ENCODE measurements around the gene F11.
"Not testable (repeated sequence)": the region's sequence is repeated elsewhere in the genome, so short reads cannot be mapped to it uniquely, and the experiment has no call there.

Gene F11

DNA sequence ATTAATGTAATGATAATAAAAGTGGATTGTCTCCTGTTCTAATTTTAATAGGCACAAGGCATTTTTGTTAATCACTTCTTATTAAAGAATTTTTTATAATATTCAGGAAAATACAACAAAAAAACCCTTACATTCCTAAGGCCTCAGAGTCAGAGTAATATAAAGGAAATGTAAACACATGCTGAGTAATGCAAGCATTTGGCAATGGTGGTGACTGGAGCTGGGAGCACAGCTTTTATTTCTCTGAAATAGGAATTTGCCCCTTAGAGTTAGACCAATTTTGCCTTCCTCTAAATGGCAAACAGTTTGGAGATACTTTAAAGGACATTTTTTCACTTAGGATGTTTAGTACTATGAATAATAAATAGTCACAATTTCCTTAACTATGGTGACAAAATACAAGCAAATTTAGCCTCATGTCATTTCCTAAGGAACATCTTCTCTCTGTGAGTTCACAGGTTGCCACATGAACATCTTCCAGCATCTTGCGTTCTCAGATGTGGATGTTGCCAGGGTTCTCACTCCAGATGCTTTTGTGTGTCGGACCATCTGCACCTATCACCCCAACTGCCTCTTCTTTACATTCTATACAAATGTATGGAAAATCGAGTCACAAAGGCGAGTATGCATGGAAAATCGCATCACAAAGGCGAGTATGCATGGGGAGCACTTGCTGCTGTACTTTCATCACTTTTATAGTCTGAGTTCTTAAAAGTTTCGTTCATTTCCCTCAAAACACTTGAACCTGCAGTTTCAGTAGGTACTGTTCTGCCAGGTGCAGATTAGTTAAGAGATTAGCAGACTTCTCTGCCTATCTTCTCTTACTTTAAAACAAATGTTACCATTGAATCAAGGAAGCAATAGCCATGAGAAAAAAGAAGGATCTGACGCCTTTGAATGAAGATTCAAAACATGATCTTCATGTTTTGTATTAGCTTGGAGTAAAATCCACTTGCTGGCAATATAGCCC lies 15.9 kb upstream of the F11 start:
- DNase-seq = no peak

GRCh38 chr4:186250760-186251159 lies 15.2 kb upstream of the F11 start:
- DNase-seq = no peak

DNA sequence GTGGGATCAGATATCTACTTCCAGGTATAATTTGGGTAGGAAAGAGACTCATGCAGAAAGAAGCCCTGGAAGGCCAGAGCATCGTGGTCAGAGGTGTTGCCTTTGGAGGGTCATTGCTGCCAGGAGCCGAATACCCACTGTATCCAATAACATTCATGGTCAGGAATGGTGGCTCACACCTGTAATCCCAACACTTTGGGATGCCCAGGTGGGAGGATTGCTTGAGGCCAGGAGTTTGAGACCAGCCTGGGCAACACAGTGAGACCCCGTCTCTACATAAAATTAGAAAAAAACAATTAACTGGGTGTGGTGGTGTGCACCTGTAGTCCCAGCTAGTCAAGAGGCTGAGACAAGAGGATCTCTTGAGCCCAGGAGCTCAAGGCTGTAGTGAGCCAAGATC lies 10.9 kb upstream of the F11 start:
- DNase-seq = no peak

DNA sequence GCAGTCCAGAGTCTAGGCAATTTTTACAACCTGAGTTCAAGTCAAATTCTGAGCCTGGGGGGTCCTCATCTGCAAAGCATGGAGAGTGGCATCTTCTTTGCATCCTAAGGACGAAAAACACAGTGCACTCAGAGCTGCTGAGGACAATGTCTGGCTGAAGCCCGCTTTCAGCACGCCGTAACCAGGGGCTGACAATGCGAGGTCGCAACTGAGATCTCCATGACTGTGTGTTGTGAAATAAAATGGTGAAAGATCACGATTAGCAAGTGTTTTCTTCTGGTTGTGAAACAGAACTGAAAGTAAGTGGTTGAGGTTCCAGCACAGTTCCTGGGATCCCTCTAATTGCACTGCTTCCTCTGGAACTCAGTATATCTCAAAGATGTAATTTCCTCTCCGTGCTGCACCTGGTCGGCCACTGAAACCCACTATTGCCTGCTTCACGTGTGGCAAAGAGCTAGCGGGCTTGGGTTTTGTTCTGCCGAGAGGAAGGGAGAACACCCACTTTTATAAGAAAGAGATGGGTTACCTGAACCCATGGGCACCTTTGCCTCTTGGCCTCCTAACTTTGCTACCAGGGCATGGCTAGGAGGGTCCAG lies 7.7 kb upstream of the F11 start:
- DNase-seq = no peak

- DNase-seq = no peak
These were observed 5.9 kb upstream of the F11 start for GRCh38 chr4:186260117-186260503.

GRCh38 chr4:186260504-186261448 lies 5.2 kb upstream of the F11 start:
- no peak for DNase-seq

DNA sequence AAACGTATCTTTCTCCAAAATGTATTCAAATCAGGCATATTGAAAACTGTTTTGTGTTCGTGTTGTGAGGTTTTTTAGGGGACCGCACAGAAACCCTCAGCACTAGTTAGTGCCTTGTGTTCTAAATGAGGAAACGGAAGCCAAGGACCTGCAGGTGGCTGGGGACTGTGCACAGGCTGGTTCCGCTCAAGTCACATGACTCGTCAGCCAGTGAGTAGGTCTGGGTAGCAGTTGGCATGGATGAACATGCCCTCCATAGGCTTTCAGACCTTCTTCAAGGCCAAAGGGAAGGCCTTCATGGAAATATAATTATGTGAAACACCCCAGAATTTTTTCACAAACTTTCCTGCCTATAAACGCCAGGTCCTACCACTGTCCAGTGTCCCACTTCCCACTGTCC lies 1.3 kb upstream of the F11 start:
- no peak for DNase-seq

- not testable (repeated sequence) for DNase-seq
These were observed 739 bp upstream of the F11 start for GRCh38 chr4:186265250-186265649.

DNA sequence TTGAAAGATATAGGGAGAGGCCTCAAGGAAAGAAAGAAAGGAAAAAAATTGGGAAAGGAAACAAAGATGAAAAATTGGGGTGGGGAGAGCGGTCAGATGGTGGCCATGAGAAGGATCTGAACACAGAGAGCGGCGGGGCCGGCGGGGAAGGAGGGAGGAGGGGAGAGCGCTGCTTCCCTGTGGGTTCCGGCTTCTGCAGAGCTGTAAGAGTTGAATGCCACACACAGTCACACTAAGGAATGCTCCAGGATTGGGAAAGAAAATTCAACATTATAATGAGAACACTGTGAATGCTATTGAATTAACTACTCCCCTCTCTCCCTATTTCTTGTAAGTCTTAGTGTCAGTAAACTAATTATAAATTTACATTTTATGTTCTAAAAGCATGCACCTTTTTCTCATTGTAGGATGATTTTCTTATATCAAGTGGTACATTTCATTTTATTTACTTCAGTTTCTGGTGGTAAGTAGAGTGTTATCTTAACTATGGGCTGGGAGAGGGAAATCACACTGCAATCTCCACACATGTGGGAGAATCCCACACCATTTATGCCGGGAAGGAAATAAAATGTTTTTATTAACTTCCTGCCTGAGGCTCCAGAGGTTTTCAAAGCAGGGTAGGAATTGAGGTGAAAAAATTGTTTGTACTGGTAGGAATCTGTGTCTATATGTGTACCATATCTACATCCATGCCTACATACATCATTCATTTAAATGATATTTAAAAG lies 904 bp downstream of the F11 start:
- no peak for DNase-seq

DNA sequence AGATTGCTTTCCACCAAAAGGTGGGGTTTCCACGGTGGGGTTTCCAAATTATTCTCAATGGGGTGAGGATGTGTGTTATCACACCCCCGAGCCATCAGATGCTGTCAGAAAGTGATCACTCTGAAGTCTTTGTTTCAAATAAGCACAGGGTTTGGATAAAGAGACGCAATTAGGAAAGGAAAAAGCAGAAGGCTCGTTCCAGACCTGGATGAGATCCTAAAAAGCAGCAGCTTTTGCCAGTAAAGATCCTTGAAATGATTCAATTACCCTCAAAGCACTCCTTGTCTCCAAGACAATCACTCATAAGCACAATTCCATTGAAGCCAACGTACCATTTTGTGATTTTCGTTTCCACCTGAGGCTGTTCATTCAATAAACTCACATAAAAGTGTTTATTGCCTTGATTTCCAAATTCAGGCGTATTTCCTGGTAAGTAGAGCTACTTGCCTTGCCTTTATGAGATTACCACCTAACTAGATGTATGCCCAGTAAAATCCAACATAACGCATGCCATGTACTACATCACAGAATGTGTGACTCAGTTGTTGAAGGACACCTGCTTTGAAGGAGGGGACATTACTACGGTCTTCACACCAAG lies 5.2 kb downstream of the F11 start:
- no peak for DNase-seq

GRCh38 chr4:186272699-186273391 lies 6.9 kb downstream of the F11 start:
- DNase-seq = no peak

GRCh38 chr4:186273392-186273789 lies 7.4 kb downstream of the F11 start:
- not testable (repeated sequence) for DNase-seq

GRCh38 chr4:186283311-186283710 lies 17.3 kb downstream of the F11 start:
- no peak for DNase-seq

DNA sequence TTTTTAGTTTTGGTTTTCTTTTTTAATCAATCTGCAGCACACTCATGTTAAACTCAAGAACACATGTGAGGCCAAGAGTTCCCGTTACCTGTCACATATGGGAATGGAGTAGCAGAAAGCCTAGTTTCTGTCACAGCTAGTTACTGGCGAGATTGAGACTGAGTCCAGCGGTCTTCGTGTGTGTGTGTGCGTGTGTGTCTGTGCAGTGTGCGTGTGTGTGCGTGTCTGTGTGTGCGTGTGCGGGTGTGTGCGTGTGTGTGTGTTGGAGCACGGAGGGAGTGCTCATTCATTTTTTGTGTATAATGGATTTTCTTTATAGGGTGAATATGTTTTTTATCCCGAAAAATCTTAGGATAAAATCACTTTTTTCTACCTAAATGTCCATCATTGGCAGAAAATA lies 19.2 kb downstream of the F11 start:
- no peak for DNase-seq

DNA sequence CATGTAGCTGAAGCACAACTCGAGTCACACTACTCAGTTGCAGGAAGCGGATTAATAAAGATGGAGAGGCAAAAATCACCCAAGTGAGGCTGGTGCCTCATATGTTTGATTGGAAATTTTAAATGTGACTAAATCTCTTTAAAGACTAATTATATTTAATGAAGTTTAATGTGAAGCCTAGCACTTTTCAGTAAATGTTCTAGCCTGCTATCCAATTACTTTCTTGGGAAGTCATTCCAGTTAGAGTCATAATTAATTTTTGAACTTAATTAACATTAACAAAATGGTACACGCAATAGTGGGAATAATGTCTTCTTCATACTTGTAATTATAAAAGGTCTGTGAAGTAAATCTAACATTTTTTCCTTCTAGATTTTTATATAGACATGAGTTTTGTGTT lies 20.6 kb downstream of the F11 start:
- no peak for DNase-seq

- DNase-seq = no peak
These were observed 25.4 kb downstream of the F11 start for GRCh38 chr4:186291256-186291890.

GRCh38 chr4:186294160-186294559 lies 28.2 kb downstream of the F11 start:
- DNase-seq = no peak

- no peak for DNase-seq
These were observed 30.5 kb downstream of the F11 start for GRCh38 chr4:186296481-186296880.

GRCh38 chr4:186297013-186297645 lies 31.1 kb downstream of the F11 start:
- DNase-seq = peak in 2 of 51 donors; percentile 2 to 4

Measured in hypothalamus (tissue), 51 donors.